ENCODE results near the gene ZC3H18.

The ZC3H18 gene

DNA sequence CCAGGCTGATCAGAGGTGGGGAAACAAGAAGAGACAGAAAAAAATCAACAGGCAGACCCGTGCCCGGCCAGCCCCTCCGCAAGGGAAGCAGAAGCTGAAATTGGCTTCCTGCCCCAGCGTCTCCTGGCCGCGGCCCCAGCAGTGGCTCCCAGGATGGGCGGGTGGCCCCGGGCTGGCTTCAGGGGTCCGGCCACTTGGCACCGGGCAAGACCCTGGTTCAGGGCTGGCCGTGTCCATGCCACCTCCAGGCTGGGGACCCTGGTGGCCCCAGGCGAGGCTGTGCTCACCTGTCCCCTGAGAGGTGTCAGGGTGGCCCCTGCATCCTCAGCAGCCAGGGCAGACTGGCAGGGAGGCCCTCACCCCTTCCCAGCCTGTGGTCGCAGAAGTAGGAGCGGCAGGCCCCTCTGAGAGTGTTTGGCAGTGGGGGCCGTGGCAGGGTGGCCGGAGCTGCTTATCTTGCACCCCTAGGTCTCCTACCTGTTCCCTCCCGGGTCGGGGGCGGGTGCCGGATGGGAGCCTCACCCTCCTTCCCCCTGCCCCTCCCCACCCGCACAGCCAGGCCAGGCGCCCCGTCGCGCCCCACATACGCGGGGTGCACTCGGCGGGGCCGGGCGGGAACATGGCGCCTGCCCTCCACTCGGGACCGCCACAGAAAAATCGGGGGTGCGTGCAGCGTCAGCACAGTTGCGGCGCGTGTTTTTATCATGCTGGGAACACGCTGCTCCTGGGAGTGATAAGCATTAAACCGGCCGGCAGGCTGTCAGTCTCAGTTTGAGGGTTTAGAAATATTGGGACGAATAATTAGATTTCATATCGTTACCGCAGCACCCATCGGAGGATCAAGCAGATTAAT lies 46.7 kb upstream of the ZC3H18 start:
- Histone ChIP-seq H3K27me3 (ENCODE audit: insufficient read depth, poor library complexity, severe bottlenecking) (no peaks in the 10 kb centered on the region), H3K4me3 (replicated peaks; ENCODE audit: insufficient read depth, low read length) (no peak overlapping the region), H3K27ac (replicated peaks) (no peak overlapping the region)
- no peak for DNase-seq (ENCODE audit: low read depth in 1 of 2, low spot score in 1 of 2)
- TF ChIP-seq, protein P1, sequence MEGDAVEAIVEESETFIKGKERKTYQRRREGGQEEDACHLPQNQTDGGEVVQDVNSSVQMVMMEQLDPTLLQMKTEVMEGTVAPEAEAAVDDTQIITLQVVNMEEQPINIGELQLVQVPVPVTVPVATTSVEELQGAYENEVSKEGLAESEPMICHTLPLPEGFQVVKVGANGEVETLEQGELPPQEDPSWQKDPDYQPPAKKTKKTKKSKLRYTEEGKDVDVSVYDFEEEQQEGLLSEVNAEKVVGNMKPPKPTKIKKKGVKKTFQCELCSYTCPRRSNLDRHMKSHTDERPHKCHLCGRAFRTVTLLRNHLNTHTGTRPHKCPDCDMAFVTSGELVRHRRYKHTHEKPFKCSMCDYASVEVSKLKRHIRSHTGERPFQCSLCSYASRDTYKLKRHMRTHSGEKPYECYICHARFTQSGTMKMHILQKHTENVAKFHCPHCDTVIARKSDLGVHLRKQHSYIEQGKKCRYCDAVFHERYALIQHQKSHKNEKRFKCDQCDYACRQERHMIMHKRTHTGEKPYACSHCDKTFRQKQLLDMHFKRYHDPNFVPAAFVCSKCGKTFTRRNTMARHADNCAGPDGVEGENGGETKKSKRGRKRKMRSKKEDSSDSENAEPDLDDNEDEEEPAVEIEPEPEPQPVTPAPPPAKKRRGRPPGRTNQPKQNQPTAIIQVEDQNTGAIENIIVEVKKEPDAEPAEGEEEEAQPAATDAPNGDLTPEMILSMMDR (IDR thresholded peaks at IDR 0.05; ENCODE audit: insufficient read depth, low read length), result no peak
- TF ChIP-seq GABPA (IDR thresholded peaks at IDR 0.05; ENCODE audit: low read depth), result no peak
- TF ChIP-seq POLR2AphosphoS5 (IDR thresholded peaks at IDR 0.05; ENCODE audit: low read depth), result no peak
- no peak for TF ChIP-seq SPI1 (IDR thresholded peaks at IDR 0.05; ENCODE audit: borderline replicate concordance, low read depth)
- TF ChIP-seq, protein P2, sequence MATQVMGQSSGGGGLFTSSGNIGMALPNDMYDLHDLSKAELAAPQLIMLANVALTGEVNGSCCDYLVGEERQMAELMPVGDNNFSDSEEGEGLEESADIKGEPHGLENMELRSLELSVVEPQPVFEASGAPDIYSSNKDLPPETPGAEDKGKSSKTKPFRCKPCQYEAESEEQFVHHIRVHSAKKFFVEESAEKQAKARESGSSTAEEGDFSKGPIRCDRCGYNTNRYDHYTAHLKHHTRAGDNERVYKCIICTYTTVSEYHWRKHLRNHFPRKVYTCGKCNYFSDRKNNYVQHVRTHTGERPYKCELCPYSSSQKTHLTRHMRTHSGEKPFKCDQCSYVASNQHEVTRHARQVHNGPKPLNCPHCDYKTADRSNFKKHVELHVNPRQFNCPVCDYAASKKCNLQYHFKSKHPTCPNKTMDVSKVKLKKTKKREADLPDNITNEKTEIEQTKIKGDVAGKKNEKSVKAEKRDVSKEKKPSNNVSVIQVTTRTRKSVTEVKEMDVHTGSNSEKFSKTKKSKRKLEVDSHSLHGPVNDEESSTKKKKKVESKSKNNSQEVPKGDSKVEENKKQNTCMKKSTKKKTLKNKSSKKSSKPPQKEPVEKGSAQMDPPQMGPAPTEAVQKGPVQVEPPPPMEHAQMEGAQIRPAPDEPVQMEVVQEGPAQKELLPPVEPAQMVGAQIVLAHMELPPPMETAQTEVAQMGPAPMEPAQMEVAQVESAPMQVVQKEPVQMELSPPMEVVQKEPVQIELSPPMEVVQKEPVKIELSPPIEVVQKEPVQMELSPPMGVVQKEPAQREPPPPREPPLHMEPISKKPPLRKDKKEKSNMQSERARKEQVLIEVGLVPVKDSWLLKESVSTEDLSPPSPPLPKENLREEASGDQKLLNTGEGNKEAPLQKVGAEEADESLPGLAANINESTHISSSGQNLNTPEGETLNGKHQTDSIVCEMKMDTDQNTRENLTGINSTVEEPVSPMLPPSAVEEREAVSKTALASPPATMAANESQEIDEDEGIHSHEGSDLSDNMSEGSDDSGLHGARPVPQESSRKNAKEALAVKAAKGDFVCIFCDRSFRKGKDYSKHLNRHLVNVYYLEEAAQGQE (IDR thresholded peaks at IDR 0.05; ENCODE audit: insufficient replicate concordance, low read depth), result no peak

- no peak overlapping the region for H3K4me3 ChIP-seq (replicated peaks; ENCODE audit: insufficient read depth, low read length)
- H3K27ac ChIP-seq (replicated peaks), result no peak overlapping the region
- TF ChIP-seq SPI1 (IDR thresholded peaks at IDR 0.05; ENCODE audit: borderline replicate concordance, low read depth) (no peak), POLR2AphosphoS5 (IDR thresholded peaks at IDR 0.05; ENCODE audit: low read depth) (no peak), GABPA (IDR thresholded peaks at IDR 0.05; ENCODE audit: low read depth) (no peak)
- TF ChIP-seq, protein P1 (IDR thresholded peaks at IDR 0.05; ENCODE audit: insufficient read depth, low read length), result no peak
- TF ChIP-seq, protein P2 (IDR thresholded peaks at IDR 0.05; ENCODE audit: insufficient replicate concordance, low read depth), result no peak
- DNase-seq (ENCODE audit: low read depth in 1 of 2, low spot score in 1 of 2), result no peak
- H3K27me3 ChIP-seq (ENCODE audit: insufficient read depth, poor library complexity, severe bottlenecking), result no peaks in the 10 kb centered on the region
These were observed 45.8 kb upstream of the ZC3H18 start for GRCh38 chr16:88524274-88524972.

- TF ChIP-seq, protein P2 (IDR thresholded peaks at IDR 0.05; ENCODE audit: insufficient replicate concordance, low read depth), result no peak
- TF ChIP-seq SPI1 (IDR thresholded peaks at IDR 0.05; ENCODE audit: borderline replicate concordance, low read depth) (no peak), POLR2AphosphoS5 (IDR thresholded peaks at IDR 0.05; ENCODE audit: low read depth) (no peak), GABPA (IDR thresholded peaks at IDR 0.05; ENCODE audit: low read depth) (no peak)
- TF ChIP-seq, protein P1 (IDR thresholded peaks at IDR 0.05; ENCODE audit: insufficient read depth, low read length), result no peak
- Histone ChIP-seq H3K27me3 (ENCODE audit: insufficient read depth, poor library complexity, severe bottlenecking) (no peaks in the 10 kb centered on the region), H3K27ac (replicated peaks) (no peak overlapping the region), H3K4me3 (replicated peaks; ENCODE audit: insufficient read depth, low read length) (no peak overlapping the region)
- DNase-seq (ENCODE audit: low read depth in 1 of 2, low spot score in 1 of 2), result no peak
These were observed 45.1 kb upstream of the ZC3H18 start for GRCh38 chr16:88524973-88525662.

All from HL-60 (cell line).